GM18907 (cell line): ENCODE measurements around the gene S100A16.

Experiments
- ATAC-seq: cut with Tn5 transposase; IDR thresholded peaks from one replicate; pipeline ENCODE4 v1.9.1; 2021; ENCODE audit warnings: mild to moderate bottlenecking, moderate library complexity; ENCODE audit not compliant: unreplicated experiment

The S100A16 gene

DNA sequence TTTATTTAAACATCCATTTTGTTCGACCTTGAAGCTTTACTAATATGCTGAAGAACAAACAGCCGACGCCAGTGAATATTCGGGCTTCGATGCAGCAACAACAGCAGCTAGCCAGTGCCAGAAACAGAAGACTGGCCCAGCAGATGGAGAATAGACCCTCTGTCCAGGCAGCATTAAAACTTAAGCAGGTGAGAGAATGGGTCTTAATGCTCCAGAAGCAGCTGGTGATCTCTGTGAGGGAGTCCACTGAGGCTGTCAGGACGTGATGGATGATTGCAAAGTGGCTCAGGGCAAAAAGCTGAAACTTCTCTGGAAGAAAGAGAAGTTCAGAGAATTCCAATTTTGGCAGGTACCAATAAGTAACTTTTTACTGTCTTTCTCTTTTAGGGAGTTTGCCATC, 25.3 kb upstream of the S100A16 start:
- ATAC-seq = no peak

DNA sequence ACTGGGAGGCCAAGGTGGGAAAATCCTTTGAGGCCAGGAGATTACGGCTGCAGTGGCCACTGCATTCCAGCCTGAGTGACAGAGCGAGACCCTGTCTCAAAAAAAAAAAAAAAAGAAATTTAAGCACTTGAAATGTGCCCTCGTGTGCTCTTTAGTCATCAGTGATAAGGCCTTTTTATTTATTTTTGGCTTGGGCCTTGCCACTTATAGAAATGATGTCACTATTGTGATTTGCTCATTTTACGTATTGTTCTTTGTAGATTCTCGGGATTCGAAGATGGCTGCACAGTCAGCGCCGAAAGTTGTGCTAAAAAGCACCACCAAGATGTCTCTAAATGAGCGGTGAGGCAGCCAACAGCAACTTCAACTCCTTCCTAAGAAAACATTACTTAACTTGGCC, 23.4 kb upstream of the S100A16 start:
- ATAC-seq = no peak

- no peak for ATAC-seq
Observed at GRCh38 chr1:153635872-153636271, 22.9 kb upstream of the S100A16 start.

- ATAC-seq = peak; percentile 91
Observed at GRCh38 chr1:153633754-153634665, 21.1 kb upstream of the S100A16 start, which contains the start of gene CHTOP. Gene CHTOP (plus strand): TSS chr1:153634066. CDS start chr1:153636589, 2,523 bp downstream.

GRCh38 chr1:153633161-153633753, 20.3 kb upstream of the S100A16 start:
- ATAC-seq = peak; percentile 9

DNA sequence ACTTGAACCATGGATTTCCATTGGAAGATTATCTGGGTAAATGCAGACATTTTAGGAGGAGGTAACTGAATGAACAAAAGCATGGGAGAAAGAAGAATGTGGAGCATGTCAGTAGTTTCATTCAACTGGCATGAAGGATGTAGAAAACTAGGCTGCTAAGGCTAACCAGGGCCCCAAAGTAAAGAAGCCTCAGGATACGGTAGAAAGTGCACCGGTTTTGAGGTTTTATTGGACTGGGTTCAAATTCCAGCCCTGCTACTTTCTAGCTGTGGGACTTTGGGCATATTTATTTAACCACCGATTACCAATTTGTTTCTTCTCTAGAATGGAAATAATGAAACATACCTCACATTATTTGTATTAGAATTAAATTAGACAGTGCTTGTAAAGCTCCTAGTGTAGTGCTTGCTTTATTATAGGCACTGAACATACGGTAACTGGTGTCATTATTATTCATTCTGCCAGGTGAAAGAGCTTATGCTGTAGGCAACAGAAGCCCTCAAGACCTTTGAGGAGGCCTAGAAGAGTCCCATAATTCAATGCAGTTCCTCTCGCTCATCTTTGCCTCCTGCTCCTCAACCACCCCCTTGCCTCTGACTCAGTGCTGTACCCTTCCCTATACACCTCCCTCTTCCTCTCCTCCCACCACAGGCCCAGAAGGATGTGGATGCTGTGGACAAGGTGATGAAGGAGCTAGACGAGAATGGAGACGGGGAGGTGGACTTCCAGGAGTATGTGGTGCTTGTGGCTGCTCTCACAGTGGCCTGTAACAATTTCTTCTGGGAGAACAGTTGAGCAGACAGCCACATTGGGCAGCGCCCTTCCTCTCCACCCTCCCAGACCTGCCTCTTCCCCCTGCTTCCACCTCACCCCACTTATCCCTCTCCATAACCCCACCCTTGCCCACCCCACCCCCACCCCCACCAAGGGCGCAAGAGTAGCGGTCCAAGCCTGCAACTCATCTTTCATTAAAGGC, 18.4 kb upstream of the S100A16 start:
- no peak for ATAC-seq

DNA sequence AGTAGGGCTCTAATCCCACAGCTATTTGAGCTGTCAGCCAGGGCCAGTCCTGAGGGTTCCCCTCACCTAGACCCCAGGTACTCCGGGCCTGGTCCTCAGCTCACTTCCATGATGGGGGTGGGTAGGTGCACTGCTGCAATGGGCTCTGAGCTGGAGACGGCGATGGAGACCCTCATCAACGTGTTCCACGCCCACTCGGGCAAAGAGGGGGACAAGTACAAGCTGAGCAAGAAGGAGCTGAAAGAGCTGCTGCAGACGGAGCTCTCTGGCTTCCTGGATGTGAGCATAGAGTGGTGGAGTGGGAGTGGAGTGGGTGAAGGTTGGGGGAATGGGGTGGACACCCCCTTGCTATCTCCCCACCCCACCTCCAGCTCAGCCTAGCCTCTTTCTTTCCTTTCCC, 17.4 kb upstream of the S100A16 start:
- no peak for ATAC-seq

DNA sequence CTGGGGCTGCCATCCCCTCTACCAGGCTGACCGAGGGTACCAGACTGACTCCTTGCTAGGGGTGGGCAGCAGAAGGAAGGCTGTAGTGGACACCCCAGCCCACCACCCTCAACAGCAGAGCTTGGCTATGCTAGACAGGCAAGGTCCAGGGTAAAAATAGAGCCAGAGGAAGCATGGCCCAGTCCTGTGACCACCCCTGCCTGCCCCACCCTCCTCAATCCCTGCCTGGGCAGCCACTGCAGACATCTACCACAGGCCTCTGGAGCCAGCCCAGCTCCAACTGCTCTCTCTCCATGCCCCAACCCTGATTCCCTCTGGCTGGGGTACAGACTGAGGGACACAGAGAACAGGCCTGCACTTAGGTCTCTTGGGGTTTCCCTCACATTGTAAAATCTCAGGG, 17.0 kb upstream of the S100A16 start:
- ATAC-seq = no peak

DNA sequence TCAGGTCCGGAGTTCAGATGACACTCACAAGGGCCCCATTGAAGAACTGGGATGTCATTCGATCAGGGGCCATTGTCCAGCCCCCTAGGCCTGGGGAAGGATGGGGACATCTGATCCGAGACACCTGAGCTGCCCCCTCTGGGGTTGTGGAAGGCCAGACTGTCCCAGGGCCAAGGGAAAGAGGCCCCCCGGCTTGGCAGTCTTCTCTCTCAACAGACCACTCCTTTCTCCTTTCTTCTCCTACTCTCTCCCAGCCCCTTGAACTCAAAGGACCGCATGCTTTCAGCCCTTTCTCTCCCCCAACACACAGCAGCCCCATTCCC, 16.4 kb upstream of the S100A16 start:
- ATAC-seq = no peak

GRCh38 chr1:153628638-153629342, 15.9 kb upstream of the S100A16 start:
- no peak for ATAC-seq

- ATAC-seq = no peak
Observed at GRCh38 chr1:153627715-153628626, 15.0 kb upstream of the S100A16 start, which contains the start of gene S100A1. Gene S100A1 (plus strand): TSS chr1:153628434. CDS start chr1:153630522, 2,088 bp downstream.

DNA sequence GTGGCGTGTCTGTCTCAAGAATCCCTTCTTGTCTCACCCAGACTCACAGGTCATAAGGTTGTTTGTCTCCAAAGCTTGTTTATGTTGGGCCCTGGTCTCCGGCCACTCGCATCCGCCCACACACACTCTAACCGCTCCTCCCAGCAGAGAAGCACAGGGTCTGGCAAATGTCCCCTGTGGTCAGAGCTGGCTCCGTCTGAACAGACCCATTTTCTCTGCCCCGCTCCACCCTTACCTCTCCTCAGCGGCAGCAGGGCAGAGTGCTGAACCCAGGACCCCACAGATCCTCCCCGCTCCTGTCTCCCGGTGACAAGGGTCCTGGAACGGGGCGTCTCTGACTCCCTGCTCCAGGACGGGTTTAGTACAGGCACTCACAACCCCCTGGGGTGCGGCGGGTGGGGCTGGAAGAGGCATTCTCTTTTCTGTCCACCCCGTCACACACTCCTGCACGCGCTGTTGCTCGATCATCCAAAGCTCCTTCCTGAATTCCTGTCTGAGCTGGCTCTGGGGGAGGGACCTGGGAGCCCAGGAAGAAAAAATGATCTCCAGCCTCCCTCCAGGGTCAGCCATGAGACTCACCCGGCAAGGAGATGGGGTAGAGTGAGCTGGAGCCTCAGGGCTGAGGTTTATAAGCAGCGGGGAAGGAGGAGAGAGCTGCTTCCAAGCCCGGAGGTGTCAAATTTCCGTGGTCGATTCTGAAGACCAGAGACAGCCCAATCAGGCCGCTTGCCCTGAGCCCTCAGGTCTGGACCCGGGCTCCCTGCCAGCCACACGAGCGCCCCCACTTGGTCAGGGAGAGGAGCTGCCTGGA, 14.2 kb upstream of the S100A16 start, which contains the start of gene S100A13:
S100A13 (minus strand) TSS at position 602 of the 811 bp plus-strand sequence. CDS start 1,033 bp downstream, outside the sequence.
- no peak for ATAC-seq

DNA sequence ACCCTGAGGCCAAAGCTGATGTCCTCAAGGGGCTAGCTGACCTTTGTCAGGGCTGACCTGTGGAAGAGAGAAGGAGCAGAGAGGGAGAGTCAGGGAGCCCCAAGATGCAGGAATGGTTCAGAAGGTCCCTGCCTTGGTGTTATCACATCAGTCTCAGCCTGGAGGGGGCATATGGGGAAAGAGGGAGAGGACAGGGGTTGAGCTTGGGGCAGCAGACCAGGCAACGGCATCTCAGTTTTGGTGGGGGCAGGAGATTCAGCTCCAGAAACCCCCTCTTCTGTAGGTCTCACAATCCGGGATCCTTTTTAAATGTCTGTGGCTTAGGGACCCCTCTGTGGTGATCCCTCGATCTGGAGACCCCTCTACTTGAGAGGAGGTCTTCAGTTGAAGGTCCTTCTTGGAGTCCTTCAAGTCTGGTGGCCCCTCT, 13.6 kb upstream of the S100A16 start:
- ATAC-seq = no peak

DNA sequence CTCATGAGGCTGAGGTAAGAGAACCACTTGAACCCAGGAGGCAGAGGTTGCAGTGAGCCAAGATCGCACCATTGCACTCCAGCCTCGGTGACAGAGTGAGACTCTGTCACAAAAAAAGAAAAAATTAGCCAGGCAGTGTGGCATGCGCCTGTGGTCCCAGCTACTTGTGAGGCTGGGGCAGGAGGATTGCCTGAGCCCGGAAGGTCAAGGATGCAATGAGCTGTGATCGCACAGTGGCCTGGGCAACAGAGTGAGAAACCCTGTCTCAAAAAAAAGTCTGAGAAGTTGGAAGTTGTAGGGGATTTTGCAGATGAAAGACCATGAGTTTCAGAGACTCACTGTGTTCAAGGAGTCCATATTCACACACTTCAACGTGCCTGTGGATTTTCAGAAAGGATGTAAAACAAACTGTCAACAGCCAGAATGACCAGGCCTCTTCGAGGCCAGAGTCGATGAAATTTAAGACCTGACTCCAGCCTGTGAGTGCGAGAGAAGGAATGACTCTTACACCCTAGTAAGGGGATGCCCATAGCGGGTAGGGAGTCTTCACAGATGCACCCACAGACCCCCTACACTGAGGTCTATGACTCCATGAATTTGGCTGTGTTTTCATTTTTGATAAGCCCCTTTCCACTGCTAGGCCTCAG, 12.2 kb upstream of the S100A16 start:
- no peak for ATAC-seq

- no peak for ATAC-seq
Observed at GRCh38 chr1:153623101-153623500, 10.2 kb upstream of the S100A16 start.

- no peak for ATAC-seq
Observed at GRCh38 chr1:153619171-153619570, 6.2 kb upstream of the S100A16 start.

GRCh38 chr1:153617663-153618062, 4.7 kb upstream of the S100A16 start:
- ATAC-seq = peak; percentile 85

DNA sequence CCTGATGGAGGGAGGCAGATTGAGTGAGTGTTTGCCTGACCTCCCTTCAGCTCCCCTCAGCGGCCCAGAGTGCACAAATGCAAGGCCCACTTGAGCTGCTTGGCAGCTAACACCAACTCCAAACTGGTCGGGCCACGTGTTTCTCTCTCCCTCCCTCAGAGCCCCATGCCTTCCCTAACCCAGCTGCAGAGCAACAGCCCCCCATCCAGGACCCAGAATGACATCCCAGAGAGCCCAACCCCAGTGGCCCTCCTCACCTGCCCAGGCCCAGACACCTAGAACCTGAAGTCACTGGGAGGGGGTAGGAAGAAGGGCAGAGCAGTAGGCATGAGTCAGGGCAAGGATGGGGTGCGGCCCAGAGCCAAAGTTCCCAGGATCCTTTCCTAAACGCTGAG, 4.0 kb upstream of the S100A16 start:
- no peak for ATAC-seq
